ENCODE results near the gene RNU5B-1. TPM values are rescaled to one million over a fixed set of nuclear protein-coding genes. Genes with fewer than 3 reads are reported as not detected.
A peak's percentile ranks its signal among the peaks of the same experiment; 100 is the strongest.

RNU5B-1 gene
- total RNA-seq, 1 donor from 2014 or later = not detected

- DNase-seq (ENCODE audit: low spot score in 2 of 2) (peak; percentile 88 to 90), FAIRE-seq (no peak)
Observed at GRCh38 chr15:65286704-65287519, 17.6 kb upstream of the RNU5B-1 start, which contains the start of gene PARP16. Gene PARP16, minus strand, starts transcription at chr15:65286883. Its CDS starts 457 bp downstream, at chr15:65286426.

- no peak for FAIRE-seq
Observed at GRCh38 chr15:65287520-65287855, 17.0 kb upstream of the RNU5B-1 start.

DNA sequence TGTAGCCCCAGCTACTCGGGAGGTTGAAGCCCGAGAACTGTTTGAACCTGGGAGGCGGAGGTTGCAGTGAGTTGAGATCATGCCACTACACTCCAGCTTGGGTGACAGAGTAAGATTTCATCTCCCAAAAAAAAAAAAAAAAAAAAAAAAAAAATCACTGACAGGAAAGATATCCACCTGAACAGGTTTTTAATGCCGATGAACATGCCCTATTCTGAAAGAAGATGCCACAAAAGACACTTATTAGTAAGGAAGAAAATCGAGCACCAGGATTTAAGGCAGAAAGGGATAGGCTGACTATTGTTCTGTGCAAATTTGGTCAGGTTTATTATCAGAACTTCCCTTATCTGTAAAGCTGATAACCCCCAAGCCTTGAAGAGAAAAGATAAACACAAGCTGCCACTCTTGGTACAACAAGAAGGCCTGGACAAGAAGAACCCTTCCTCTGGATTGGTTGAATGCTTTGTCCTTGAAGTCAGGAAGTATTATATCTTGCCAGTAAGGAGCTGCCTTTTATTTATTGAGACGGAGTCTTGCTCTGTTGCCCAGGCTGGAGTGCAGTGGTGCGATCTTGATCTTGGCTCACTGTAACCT lies 15.1 kb upstream of the RNU5B-1 start:
- DNase-seq (ENCODE audit: low spot score in 2 of 2) = no peak
- FAIRE-seq = no peak

More at GRCh38 chr15:65287520-65287855, 17.0 kb upstream of the RNU5B-1 start:
- DNase-seq (ENCODE audit: low spot score in 2 of 2) = no peak

DNA sequence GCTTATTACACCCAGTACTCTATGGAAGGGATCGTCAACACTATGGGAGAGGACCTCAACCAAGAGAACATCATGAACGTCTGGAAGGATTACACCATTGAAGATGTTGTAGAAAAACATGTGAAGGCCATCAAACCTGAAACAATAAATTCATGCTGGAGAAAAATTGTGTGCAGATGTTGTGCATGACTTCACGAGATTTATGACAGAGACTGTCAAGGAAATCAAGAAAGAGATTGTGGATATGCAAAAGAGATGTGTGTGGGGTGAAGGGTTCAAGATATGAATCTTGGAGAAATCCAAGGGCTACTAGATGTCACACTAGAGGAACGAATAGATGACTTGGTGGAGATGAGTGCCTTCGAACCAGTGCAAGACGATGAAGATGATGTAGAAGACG lies 14.2 kb upstream of the RNU5B-1 start:
- DNase-seq (ENCODE audit: low spot score in 2 of 2) = no peak
- no peak for FAIRE-seq

DNA sequence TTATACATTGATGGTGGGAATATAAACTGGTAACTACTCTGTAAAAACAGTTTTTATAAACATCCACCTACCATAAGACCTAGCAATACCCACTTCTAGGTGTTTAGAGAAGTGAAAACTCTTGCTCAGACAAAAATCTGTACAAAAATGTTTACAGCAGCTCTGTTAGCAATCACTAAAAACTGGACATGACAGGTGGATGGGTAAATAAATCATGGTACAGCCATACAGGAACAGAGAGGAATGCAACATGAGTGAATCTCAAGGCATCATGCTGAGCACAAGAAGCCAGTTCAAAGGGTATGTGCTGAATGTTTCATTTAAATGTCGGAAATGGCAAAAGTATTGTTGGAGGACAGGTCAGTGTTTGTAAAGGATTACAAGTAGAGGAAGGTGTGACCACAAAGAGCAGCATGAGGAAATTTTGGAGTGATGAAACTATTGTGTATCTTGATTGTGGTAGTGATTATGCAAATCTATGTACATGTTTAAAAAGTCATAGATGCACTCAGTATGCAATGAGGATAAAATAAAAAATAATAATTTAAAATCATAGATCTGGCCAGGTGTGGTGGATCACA lies 11.4 kb upstream of the RNU5B-1 start:
- FAIRE-seq (no peak), DNase-seq (ENCODE audit: low spot score in 2 of 2) (no peak)

DNA sequence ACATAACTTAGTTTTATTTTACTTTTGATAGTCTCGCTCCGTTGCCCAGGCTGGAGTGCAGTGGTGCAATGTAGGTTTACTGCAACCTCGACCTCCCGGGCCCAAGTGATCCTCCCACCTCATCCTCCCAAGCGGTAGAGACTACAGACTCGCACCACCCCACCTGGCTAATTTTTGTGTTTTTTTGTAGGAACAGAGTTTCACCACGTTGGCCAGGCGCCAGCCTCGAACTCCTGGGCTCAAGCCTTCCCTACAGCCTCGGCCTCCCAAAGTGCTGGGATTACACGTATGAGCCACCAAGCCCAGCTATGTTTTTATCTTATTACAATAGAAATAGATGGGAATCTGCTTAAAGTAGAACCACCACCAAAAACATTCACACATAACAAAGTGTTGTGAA lies 5.7 kb upstream of the RNU5B-1 start:
- DNase-seq (ENCODE audit: low spot score in 2 of 2) (no peak), FAIRE-seq (no peak)

GRCh38 chr15:65300924-65301441 lies 3.5 kb upstream of the RNU5B-1 start:
- FAIRE-seq (no peak), DNase-seq (ENCODE audit: low spot score in 2 of 2) (no peak)

DNA sequence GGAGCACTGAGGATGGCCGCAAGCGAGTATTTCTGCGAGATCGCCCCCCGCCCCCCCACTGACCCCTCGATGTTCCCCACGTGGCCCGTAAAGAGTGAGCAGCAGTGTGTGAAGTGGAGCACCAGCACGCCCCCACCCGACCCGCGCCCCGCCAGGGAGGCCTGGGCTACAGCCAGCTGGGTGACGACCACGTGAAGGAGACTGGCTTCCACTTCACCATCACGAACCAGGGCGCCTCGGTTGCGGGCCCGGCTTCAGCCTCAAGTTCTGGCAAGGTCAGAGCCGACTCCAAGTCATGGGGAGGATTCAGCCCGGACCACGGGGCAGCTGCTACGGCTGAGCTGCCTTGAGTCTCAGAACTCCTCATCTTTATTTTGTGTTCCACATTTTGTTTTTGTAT lies 2.4 kb upstream of the RNU5B-1 start:
- DNase-seq (ENCODE audit: low spot score in 2 of 2) = no peak

GRCh38 chr15:65303687-65304380 lies 643 bp upstream of the RNU5B-1 start:
- no peak for FAIRE-seq
- no peak for DNase-seq (ENCODE audit: low spot score in 2 of 2)

More for the DNA sequence above, 2.4 kb upstream of the RNU5B-1 start:
- FAIRE-seq = no peak

- no peak for DNase-seq (ENCODE audit: low spot score in 2 of 2)
- no peak for FAIRE-seq
Observed at GRCh38 chr15:65305150-65305758, 777 bp downstream of the RNU5B-1 start.

- no peak for DNase-seq (ENCODE audit: low spot score in 2 of 2)
- FAIRE-seq = no peak
Observed at GRCh38 chr15:65305776-65306175, 1.3 kb downstream of the RNU5B-1 start.

- no peak for DNase-seq (ENCODE audit: low spot score in 2 of 2)
- no peak for FAIRE-seq
Observed at GRCh38 chr15:65306551-65306950, 2.1 kb downstream of the RNU5B-1 start.

GRCh38 chr15:65307978-65308377 lies 3.5 kb downstream of the RNU5B-1 start:
- no peak for FAIRE-seq
- no peak for DNase-seq (ENCODE audit: low spot score in 2 of 2)

DNA sequence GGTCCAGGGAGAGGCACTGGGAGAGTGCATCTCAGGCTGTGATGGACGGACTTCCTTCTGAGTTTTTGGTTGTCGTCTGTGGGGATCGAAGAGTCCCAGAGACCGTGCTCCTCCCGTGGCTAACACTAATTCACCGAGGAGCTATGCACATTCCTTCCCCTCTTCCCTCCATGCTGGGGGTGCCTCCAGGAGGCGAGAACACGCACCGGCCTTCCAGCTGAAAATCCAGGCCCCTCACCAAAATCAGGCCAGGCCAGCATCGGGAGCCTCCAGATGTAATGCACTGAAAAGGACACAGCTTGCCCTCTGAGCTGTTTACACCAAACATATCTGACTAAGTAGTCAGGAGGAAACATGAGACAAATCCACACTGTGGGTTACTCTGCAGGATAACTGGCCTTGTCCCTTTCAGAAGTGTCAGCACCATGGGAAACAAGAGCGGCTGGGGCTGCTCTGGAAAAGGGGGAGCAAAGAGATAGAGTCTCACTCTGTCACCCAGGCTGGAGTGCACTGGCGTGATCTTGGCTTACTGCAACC lies 5.5 kb downstream of the RNU5B-1 start:
- DNase-seq (ENCODE audit: low spot score in 2 of 2) = no peak
- no peak for FAIRE-seq

- DNase-seq (ENCODE audit: low spot score in 2 of 2) (no peak), FAIRE-seq (no peak)
Observed at GRCh38 chr15:65310431-65311137, 6.1 kb downstream of the RNU5B-1 start.

DNA sequence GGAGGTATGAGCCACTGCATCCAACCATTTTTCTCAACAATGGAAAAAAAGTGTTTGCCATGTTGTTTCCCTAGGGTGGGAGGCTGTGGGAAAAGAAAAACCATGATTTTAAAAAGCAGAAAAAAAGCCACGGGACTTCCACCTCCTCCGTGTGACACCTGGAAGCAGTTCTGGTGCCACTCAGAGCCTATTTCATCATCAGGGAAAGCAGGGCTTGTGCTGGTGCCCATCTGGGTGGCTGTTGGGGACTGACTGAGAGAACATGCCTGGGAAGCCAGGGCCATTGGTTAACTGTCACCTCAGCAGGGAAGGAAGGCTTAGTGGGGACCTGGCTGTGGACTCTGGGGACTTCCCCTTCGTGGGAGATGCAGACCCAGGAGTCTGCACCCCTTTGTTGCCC lies 7.3 kb downstream of the RNU5B-1 start:
- no peak for FAIRE-seq
- DNase-seq (ENCODE audit: low spot score in 2 of 2) = no peak

GRCh38 chr15:65312400-65312916 lies 8.0 kb downstream of the RNU5B-1 start:
- DNase-seq (ENCODE audit: low spot score in 2 of 2) (no peak), FAIRE-seq (no peak)

GRCh38 chr15:65318870-65319356 lies 14.4 kb downstream of the RNU5B-1 start:
- peak; percentile 76 to 92 for DNase-seq (ENCODE audit: low spot score in 2 of 2)
- FAIRE-seq = no peak

GRCh38 chr15:65323071-65323511 lies 18.6 kb downstream of the RNU5B-1 start:
- no peak for DNase-seq (ENCODE audit: low spot score in 2 of 2)
- FAIRE-seq = no peak

Data from frontal cortex (tissue), 4 donors.